Lower lobe of right lung (tissue), 2 donors: ENCODE measurements around the gene MIDN. TPM values are rescaled to one million over a fixed set of nuclear protein-coding genes. Genes with fewer than 3 reads are reported as not detected.

ENCODE experiments used
- ATAC-seq, 2 donors: fragments of 200-7000 bp; cut with Tn5 transposase; one replicate each; pipeline ENCODE4 v1.9.1; 2020 to 2022; ENCODE audit warnings: mild to moderate bottlenecking in 2 of 2, moderate library complexity in 2 of 2
- DNase-seq: peaks from one replicate; pipeline ENCODE4 v3.0.0-alpha.2; 2020
- H3K27ac ChIP-seq: fragments of 200-600 bp; one replicate; pipeline ENCODE4 v1.8.0; 2022
- H3K27me3 ChIP-seq: fragments of 200-600 bp; one replicate; pipeline ENCODE4 v1.8.0; 2022; ENCODE audit warnings: low read depth
- H3K36me3 ChIP-seq: fragments of 200-600 bp; one replicate; pipeline ENCODE4 v1.8.0; 2022; ENCODE audit warnings: mild to moderate bottlenecking
- H3K4me1 ChIP-seq: fragments of 200-600 bp; one replicate; pipeline ENCODE4 v1.8.0; 2022
- H3K4me3 ChIP-seq: fragments of 200-600 bp; one replicate; pipeline ENCODE4 v1.8.0; 2022; ENCODE audit warnings: mild to moderate bottlenecking
- H3K9me3 ChIP-seq: fragments of 200-600 bp; one replicate; pipeline ENCODE4 v1.8.0; 2022
- intact Hi-C: fragments of 100-400 bp; cut with DNase I; formaldehyde crosslinking; loops from one replicate; pipeline ENCODE4 v1.11.0; 2022
- total RNA-seq: library from RNA; stranded (reverse); fragmentation: NEBNext Ultra II Directional; extraction: Animal tissue kit (Norgen Biotek cat#: 25700); gene quantifications from one replicate; pipeline ENCODE4 v1.2.1, GENCODE V29; 2021
- TF ChIP-seq, protein P1 (sequence below): fragments of 200-600 bp; IDR thresholded peaks from one replicate; pipeline ENCODE4 v1.8.0; 2022; ENCODE audit warnings: antibody characterized with exemption, mild to moderate bottlenecking
- donor health status: DM: no; HTN: yes; CAD: no; lungs with severe emphysema.

The MIDN gene
- total RNA-seq, 1 donor from 2014 or later = 76.3 TPM

DNA sequence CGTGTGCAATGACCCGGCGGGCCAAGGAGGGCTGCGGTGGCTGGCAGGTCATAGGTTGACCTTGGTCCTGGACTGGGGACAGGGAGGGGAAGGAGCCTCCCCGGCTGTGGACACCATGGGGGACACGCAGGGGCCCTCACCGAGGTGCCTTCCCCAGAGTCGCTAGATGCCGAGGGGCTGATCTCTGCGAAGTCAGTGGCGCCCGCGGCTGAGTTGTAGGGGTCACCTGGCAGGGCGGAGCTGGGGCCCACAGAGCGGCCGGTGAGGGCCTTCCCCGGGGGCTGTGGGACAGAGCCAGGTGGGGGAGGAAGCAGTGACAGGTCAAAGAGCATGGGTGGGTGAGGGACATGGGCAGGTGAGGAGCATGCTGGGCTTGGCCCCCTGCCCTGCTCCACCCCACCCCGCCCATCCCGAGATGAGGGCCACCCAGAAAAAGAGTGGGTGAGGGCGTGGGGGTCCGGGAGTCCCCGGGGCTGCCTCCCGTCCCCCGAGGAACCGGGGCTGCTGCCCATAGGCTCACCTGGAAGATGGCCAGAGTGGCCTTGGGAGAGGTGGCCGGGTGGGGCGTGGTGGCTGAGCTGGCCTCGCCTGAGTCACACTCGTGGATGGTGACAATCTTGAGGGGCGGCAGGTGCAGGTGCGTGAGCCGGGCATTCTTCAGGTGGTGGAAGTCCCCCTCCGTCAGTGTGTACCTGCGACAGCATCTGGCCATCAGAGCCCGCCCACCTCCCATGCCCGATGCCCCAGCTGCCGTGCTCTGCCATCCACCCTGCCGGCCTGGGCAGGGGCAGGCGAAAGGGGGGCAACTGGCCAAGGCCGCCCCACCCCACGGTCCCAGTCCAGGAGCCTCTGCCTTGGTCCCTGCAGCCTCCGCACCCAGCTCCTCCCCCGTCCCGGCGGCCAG lies 14.1 kb upstream of the MIDN start:
- no peaks in the 10 kb centered on the region for H3K36me3 ChIP-seq
- DNase-seq (no peak), ATAC-seq (no peak)
- no peaks in the 10 kb centered on the region for H3K9me3 ChIP-seq
- peaks cover 37% of the 10 kb centered on the region for H3K4me1 ChIP-seq
- H3K27me3 ChIP-seq = peaks cover 9% of the 10 kb centered on the region
- intact Hi-C loops = no loop called here
- TF ChIP-seq, protein P1, sequence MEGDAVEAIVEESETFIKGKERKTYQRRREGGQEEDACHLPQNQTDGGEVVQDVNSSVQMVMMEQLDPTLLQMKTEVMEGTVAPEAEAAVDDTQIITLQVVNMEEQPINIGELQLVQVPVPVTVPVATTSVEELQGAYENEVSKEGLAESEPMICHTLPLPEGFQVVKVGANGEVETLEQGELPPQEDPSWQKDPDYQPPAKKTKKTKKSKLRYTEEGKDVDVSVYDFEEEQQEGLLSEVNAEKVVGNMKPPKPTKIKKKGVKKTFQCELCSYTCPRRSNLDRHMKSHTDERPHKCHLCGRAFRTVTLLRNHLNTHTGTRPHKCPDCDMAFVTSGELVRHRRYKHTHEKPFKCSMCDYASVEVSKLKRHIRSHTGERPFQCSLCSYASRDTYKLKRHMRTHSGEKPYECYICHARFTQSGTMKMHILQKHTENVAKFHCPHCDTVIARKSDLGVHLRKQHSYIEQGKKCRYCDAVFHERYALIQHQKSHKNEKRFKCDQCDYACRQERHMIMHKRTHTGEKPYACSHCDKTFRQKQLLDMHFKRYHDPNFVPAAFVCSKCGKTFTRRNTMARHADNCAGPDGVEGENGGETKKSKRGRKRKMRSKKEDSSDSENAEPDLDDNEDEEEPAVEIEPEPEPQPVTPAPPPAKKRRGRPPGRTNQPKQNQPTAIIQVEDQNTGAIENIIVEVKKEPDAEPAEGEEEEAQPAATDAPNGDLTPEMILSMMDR = no peak
- no peak overlapping the region for H3K27ac ChIP-seq
- no peak overlapping the region for H3K4me3 ChIP-seq

DNA sequence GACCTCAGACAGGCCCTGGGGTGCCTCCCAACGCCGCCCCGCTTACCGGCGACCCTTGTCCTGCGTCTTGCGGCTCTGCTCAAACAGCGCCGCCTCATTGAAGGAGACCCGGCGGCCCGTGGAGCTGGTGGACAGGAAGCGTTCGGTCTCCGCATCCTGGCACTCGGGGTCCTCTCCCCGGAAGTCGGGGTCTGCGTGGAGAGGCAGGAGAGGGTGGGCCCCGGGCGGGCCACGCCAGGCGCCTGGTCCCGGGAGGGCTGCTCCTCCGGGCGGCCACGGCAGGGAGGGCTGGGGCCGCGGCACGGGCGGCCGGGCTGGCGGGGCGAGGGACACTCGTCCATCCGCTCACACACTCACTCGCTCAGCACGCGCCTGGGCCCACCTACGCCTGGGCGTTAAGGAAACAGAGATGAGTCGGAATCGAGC lies 13.4 kb upstream of the MIDN start:
- intact Hi-C loops = no loop called here
- H3K27ac ChIP-seq = no peak overlapping the region
- H3K4me3 ChIP-seq = no peak overlapping the region
- H3K27me3 ChIP-seq = peaks cover 9% of the 10 kb centered on the region
- no peaks in the 10 kb centered on the region for H3K36me3 ChIP-seq
- H3K9me3 ChIP-seq = no peaks in the 10 kb centered on the region
- TF ChIP-seq, protein P1 = no peak
- no peak for ATAC-seq
- no peak for DNase-seq
- peaks cover 37% of the 10 kb centered on the region for H3K4me1 ChIP-seq

DNA sequence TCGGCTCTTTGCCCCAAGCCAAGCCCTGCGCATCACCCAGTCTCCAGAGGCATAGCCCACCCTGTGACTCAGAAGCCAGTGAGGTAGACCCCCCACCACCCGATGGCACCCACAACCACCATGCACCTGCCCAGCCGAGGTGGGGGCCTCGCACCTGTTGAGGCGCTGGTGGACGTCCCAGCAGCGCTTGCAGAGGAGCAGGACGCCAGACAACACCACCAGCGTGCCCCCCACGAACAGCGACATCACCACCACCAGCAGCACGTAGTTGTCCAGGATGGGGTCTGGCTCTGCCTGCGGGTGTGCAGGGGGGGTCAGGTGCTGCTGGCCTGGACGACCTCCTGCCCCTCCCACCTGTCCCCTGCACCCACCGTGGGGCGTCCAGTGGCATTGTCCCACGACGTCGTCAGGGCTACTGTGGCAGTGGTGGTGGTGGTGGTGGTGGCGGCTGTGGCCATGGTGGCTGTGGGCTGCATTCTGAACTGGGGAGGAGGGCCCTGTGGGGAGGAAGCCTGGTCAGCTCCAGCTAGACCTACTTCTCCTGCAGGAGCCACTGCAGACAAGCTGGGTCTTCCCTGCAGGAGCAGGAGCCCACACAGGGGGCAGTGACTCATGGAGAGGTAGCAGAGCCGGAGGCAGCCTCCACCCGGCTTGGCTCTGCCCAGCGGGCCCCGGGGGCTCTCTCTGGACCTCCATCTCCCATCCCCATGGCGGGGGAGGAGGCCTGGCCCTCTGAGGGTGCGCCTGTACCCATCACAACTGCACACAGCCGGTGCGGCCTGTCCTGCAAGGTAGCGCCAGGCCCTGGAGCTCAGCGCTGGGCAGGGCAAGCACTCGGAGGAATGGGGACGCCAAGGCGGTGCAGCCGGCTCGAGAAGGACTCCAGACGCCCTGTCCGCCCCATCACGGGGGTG lies 12.5 kb upstream of the MIDN start:
- no peak for DNase-seq
- no peak for ATAC-seq
- TF ChIP-seq, protein P1 = no peak
- Histone ChIP-seq H3K36me3 (no peaks in the 10 kb centered on the region), H3K4me1 (peaks cover 43% of the 10 kb centered on the region), H3K27ac (no peak overlapping the region), H3K4me3 (no peak overlapping the region), H3K27me3 (peaks cover 9% of the 10 kb centered on the region), H3K9me3 (no peaks in the 10 kb centered on the region)
- intact Hi-C loops = no loop called here

DNA sequence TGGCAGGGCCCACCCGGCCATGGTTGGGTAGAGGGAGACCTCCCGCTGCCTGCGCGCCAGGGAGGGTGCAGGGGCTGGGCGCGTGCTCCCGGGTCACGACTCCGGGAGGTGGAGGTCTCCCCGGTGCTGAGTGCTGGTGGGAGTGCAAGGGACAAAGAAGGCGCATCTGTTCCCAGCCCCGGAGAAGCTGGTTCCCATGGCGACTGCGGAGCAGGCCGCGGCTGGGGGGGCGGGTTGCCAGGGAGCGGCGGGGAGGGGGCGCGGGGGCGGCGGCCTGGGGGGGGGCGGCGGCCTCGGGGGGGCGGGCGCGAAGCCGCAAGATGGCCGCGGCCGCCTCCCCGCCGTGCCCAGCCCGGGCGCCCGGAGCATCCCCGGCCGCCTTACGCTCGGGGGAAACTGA lies 11.8 kb upstream of the MIDN start:
- H3K4me1 ChIP-seq = peaks cover 48% of the 10 kb centered on the region

More for the DNA sequence above, 11.8 kb upstream of the MIDN start:
- H3K27ac ChIP-seq = no peak overlapping the region
- ATAC-seq = no peak
- TF ChIP-seq, protein P1 = no peak
- DNase-seq = no peak
- intact Hi-C loops = no loop called here
- no peaks in the 10 kb centered on the region for H3K36me3 ChIP-seq
- H3K4me3 ChIP-seq = no peak overlapping the region
- H3K27me3 ChIP-seq = peaks cover 9% of the 10 kb centered on the region
- H3K9me3 ChIP-seq = no peaks in the 10 kb centered on the region
